Gastrocnemius medialis (tissue), 4 donors: ENCODE data around the gene MAPK8.

Source experiments
- CTCF ChIP-seq, 5 experiments: fragments of 450-650 bp in 3 of 5; fragments of 200-600 bp in 2 of 5; sonication (generic) in 2 of 5; IDR thresholded peaks in 4 of 5; conservative IDR thresholded peaks in 1 of 5; 1 replicate in 4 of 5; 2 replicates in 1 of 5; pipeline ENCODE4 v1.5.1; 2016 to 2019; ENCODE audit warnings: antibody characterized with exemption in 5 of 5, mild to moderate bottlenecking in 3 of 5, moderate library complexity in 3 of 5
- POLR2A ChIP-seq, 2 donors: fragments of 450-650 bp; IDR thresholded peaks; one replicate each; pipeline ENCODE4 v1.6.1; 2017; ENCODE audit warnings: antibody characterized with exemption in 2 of 2, mild to moderate bottlenecking in 2 of 2, moderate library complexity in 2 of 2

GRCh38 chr10:48378675-48379074 is 72.2 kb downstream of the MAPK8 start:
- no peak for TF ChIP-seq CTCF (IDR thresholded peaks at IDR 0.05 in 4 of 5, conservative IDR thresholded peaks at IDR 0.05 in 1 of 5)
- TF ChIP-seq POLR2A (IDR thresholded peaks at IDR 0.05) = no peak
